ENCODE data around the gene PHACTR3. TPM values are rescaled to one million over a fixed set of nuclear protein-coding genes. Genes with fewer than 3 reads are reported as not detected.

PHACTR3 gene
- total RNA-seq, 2 donors from 2014 or later = 0.13 TPM; not detected in 1

DNA sequence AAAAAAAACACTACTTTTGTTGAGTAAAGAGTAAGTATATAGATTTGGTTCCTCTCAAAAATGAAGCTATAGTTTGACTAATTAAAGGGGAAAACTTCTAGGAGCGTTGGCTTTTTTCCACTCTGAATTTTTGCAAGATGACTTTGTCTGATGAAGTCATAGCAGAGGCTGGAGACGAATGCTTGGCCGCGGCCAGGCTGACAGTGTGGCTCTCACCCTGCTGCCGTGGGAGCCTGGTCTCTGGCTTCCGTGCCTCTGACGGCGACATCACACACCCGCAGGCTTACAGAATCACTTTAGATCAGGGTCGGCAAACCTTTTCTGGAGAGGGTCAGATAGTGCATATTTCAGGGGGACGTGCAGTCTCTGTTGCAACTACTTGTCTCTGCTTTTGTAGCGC lies 145.0 kb downstream of the PHACTR3 start:
- no peak overlapping the region for H3K4me3 ChIP-seq (ENCODE audit: low read length)
- Mint-ChIP-seq H3K27me3 (ENCODE audit: insufficient read depth) (peaks cover 46% of the 10 kb centered on the region), H3K36me3 (ENCODE audit: low read depth) (no peaks in the 10 kb centered on the region), H3K27ac (no peak overlapping the region), H3K9me3 (no peaks in the 10 kb centered on the region), H3K4me1 (peaks cover 2% of the 10 kb centered on the region), H3K4me3 (no peak overlapping the region)
- 87 to 91% methylated on average over 5 to 12 of the region's 12 CpGs for WGBS, 2 experiments (ENCODE audit: insufficient coverage in 1 of 2, insufficient read length in 1 of 2)
- no peaks in the 10 kb centered on the region for H3K36me3 ChIP-seq (ENCODE audit: control insufficient read depth, insufficient read depth, low read length)
- no peak for DNase-seq
- H3K9me3 ChIP-seq (ENCODE audit: control insufficient read depth, low read length) = no peaks in the 10 kb centered on the region
- TF ChIP-seq, protein P1, sequence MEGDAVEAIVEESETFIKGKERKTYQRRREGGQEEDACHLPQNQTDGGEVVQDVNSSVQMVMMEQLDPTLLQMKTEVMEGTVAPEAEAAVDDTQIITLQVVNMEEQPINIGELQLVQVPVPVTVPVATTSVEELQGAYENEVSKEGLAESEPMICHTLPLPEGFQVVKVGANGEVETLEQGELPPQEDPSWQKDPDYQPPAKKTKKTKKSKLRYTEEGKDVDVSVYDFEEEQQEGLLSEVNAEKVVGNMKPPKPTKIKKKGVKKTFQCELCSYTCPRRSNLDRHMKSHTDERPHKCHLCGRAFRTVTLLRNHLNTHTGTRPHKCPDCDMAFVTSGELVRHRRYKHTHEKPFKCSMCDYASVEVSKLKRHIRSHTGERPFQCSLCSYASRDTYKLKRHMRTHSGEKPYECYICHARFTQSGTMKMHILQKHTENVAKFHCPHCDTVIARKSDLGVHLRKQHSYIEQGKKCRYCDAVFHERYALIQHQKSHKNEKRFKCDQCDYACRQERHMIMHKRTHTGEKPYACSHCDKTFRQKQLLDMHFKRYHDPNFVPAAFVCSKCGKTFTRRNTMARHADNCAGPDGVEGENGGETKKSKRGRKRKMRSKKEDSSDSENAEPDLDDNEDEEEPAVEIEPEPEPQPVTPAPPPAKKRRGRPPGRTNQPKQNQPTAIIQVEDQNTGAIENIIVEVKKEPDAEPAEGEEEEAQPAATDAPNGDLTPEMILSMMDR (conservative IDR thresholded peaks at IDR 0.05) = no peak
- no peak overlapping the region for H3K9ac ChIP-seq (ENCODE audit: extremely low read depth, low read length, poor library complexity, severe bottlenecking)
- no peak overlapping the region for H3K27ac ChIP-seq (ENCODE audit: low read depth, low read length)
- H3K4me1 ChIP-seq (ENCODE audit: control insufficient read depth, insufficient read depth, low read length) = no peaks in the 10 kb centered on the region
- H3K27me3 ChIP-seq (ENCODE audit: control insufficient read depth, insufficient read depth, low read length, poor library complexity, severe bottlenecking) = peaks cover 7% of the 10 kb centered on the region

DNA sequence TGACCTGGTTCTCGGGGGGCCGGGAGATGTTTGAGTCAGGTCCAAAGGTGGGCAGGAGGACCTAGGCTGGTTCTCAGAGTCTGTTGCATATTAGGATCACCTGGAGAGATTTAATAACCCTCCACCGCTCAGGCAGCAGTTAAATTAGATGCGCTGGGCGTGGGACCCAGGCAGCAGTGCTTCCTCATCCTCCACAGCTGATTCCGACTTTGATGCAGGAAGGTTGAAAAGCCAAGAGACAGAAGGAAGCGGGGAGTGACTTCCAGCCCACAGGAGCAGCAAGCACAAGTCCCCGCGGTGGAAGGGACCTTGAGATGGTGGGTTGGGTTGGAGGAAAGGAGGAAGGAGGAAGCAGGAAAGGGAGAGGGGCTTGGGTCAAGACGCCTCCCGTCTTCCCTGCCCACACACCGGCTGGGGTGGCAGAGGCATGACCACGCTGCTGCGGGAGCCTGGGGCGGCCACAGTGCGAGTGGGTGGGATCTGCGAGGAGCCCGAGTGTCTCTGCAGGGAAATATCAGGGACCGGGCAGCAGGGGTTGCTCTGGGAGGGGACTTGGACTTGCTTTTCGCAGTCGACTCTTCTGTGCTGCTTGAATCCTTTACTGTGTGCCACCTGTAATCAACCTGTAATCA lies 146.0 kb downstream of the PHACTR3 start:
- Mint-ChIP-seq H3K36me3 (ENCODE audit: low read depth) (no peaks in the 10 kb centered on the region), H3K4me1 (peaks cover 2% of the 10 kb centered on the region), H3K27ac (no peak overlapping the region), H3K4me3 (no peak overlapping the region), H3K9me3 (no peaks in the 10 kb centered on the region), H3K27me3 (ENCODE audit: insufficient read depth) (peaks cover 46% of the 10 kb centered on the region)
- no peaks in the 10 kb centered on the region for H3K36me3 ChIP-seq (ENCODE audit: control insufficient read depth, insufficient read depth, low read length)
- DNase-seq = no peak
- H3K9ac ChIP-seq (ENCODE audit: extremely low read depth, low read length, poor library complexity, severe bottlenecking) = no peak overlapping the region
- 88 to 91% methylated on average over 13 to 21 of the region's 21 CpGs for WGBS, 2 experiments (ENCODE audit: insufficient coverage in 1 of 2, insufficient read length in 1 of 2)
- peaks cover 7% of the 10 kb centered on the region for H3K27me3 ChIP-seq (ENCODE audit: control insufficient read depth, insufficient read depth, low read length, poor library complexity, severe bottlenecking)
- TF ChIP-seq, protein P1 (conservative IDR thresholded peaks at IDR 0.05) = no peak
- H3K4me3 ChIP-seq (ENCODE audit: low read length) = no peak overlapping the region
- H3K4me1 ChIP-seq (ENCODE audit: control insufficient read depth, insufficient read depth, low read length) = no peaks in the 10 kb centered on the region
- no peaks in the 10 kb centered on the region for H3K9me3 ChIP-seq (ENCODE audit: control insufficient read depth, low read length)
- no peak overlapping the region for H3K27ac ChIP-seq (ENCODE audit: low read depth, low read length)

DNA sequence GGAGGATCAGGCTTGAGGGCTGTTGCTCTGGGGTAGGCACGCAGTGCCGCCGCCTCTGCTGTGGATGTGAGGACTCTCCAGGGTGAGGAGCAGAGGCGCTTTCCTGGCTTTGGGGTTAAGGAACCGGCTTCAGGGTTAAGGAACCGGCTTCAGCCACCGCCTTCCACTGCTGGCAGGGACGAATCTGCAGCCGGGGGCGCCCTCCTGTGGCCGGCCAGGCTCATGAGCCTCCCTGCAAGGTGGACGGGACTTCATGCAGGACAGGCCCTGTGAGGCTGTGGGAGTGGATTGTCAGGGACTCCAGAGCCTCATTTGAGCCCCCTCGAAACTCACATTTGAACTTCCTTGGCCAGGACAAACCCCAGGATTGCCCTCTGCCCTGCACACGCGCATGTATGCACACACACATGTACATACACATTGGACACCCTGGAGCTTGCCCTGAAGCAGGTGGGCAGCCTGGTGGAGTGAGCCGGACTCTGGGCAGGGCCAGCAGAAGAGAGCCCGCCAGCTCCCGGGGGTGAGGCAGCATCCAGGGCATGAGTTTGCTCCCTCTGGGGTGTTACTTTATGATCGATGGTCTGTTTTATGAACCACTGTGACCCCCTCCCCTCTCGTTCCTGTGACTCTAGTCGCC lies 146.9 kb downstream of the PHACTR3 start:
- H3K4me3 Mint-ChIP-seq = no peak overlapping the region
- no peaks in the 10 kb centered on the region for H3K9me3 Mint-ChIP-seq

More for the DNA sequence above, 146.9 kb downstream of the PHACTR3 start:
- no peak overlapping the region for H3K27ac Mint-ChIP-seq
- Histone ChIP-seq H3K4me3 (ENCODE audit: low read length) (no peak overlapping the region), H3K9ac (ENCODE audit: extremely low read depth, low read length, poor library complexity, severe bottlenecking) (no peak overlapping the region), H3K4me1 (ENCODE audit: control insufficient read depth, insufficient read depth, low read length) (no peaks in the 10 kb centered on the region), H3K36me3 (ENCODE audit: control insufficient read depth, insufficient read depth, low read length) (no peaks in the 10 kb centered on the region), H3K27ac (ENCODE audit: low read depth, low read length) (no peak overlapping the region), H3K9me3 (ENCODE audit: control insufficient read depth, low read length) (no peaks in the 10 kb centered on the region), H3K27me3 (ENCODE audit: control insufficient read depth, insufficient read depth, low read length, poor library complexity, severe bottlenecking) (peaks cover 7% of the 10 kb centered on the region)
- WGBS, 2 experiments (ENCODE audit: insufficient coverage in 1 of 2, insufficient read length in 1 of 2) = 36 to 42% methylated on average over 13 to 21 of the region's 21 CpGs
- TF ChIP-seq, protein P1 (conservative IDR thresholded peaks at IDR 0.05) = peak; percentile 96
- peaks cover 50% of the 10 kb centered on the region for H3K27me3 Mint-ChIP-seq (ENCODE audit: insufficient read depth)
- no peaks in the 10 kb centered on the region for H3K36me3 Mint-ChIP-seq (ENCODE audit: low read depth)
- H3K4me1 Mint-ChIP-seq = peaks cover 2% of the 10 kb centered on the region
- DNase-seq = peak; percentile 95
